OCI-LY1 (cell line): ENCODE data around the gene DACH1.

Experiments used
- H2AFZ ChIP-seq: fragments of 200-600 bp; sonication (generic), shearing (Covaris generic); 2 replicates; pipeline ENCODE4 v1.6.0; 2014; ENCODE audit warnings: antibody characterized with exemption, mild to moderate bottlenecking, low read length
- H3F3A ChIP-seq: fragments of 200-600 bp; sonication (generic), shearing (Covaris generic); 2 replicates; pipeline ENCODE4 v1.6.0; 2014; ENCODE audit warnings: mild to moderate bottlenecking, antibody characterized with exemption, low read length, moderate library complexity; ENCODE audit not compliant: insufficient read depth
- H3K27ac ChIP-seq: fragments of 200-600 bp; sonication (generic); 2 replicates; pipeline ENCODE4 v1.5.1; 2014; ENCODE audit warnings: low read length, mixed run types, mild to moderate bottlenecking, low read depth; ENCODE audit not compliant: poor library complexity, severe bottlenecking
- H3K27me3 ChIP-seq: fragments of 200-600 bp; sonication (generic); 2 replicates; pipeline ENCODE4 v1.6.0; 2014; ENCODE audit warnings: antibody characterized with exemption, mild to moderate bottlenecking, low read length, moderate library complexity; ENCODE audit not compliant: insufficient read depth
- H3K36me3 ChIP-seq: fragments of 200-600 bp; sonication (generic); 2 replicates; pipeline ENCODE4 v1.6.1; 2014; ENCODE audit warnings: mild to moderate bottlenecking, antibody characterized with exemption, low read length, moderate library complexity, mixed read lengths; ENCODE audit not compliant: insufficient read depth
- H3K4me1 ChIP-seq: fragments of 200-600 bp; sonication (generic); 2 replicates; pipeline ENCODE4 v1.5.1; 2014; ENCODE audit warnings: mild to moderate bottlenecking, low read length, moderate library complexity; ENCODE audit not compliant: insufficient read depth, severe bottlenecking
- H3K4me2 ChIP-seq: fragments of 200-600 bp; sonication (generic), shearing (Covaris generic); 2 replicates; pipeline ENCODE4 v1.6.1; 2014; ENCODE audit warnings: low read length
- H3K4me3 ChIP-seq: fragments of 200-600 bp; sonication (generic); 2 replicates; pipeline ENCODE4 v1.5.1; 2014; ENCODE audit warnings: low read length, low read depth, mild to moderate bottlenecking, mixed read lengths; ENCODE audit not compliant: poor library complexity, severe bottlenecking
- H3K79me2 ChIP-seq: fragments of 200-600 bp; shearing (Covaris generic); 2 replicates; pipeline ENCODE4 v1.6.1; 2016; ENCODE audit warnings: mixed run types, low read length, mixed read lengths; ENCODE audit not compliant: insufficient read depth
- H3K9ac ChIP-seq: fragments of 200-600 bp; sonication (generic), shearing (Covaris generic); 2 replicates; pipeline ENCODE4 v1.6.1; 2014; ENCODE audit warnings: mild to moderate bottlenecking, low read length, mixed read lengths
- H3K9me2 ChIP-seq: fragments of 200-600 bp; sonication (generic), shearing (Covaris generic); 2 replicates; pipeline ENCODE4 v1.6.1; 2014; ENCODE audit warnings: low read depth, mild to moderate bottlenecking, low read length, mixed read lengths
- H3K9me3 ChIP-seq: fragments of 200-600 bp; shearing (Covaris generic); 2 replicates; pipeline ENCODE4 v1.6.1; 2014; ENCODE audit warnings: low read length, mixed read lengths
- H4K20me1 ChIP-seq: fragments of 200-600 bp; sonication (generic), shearing (Covaris generic); 2 replicates; pipeline ENCODE4 v1.6.0; 2016; ENCODE audit warnings: mild to moderate bottlenecking, low read length; ENCODE audit not compliant: insufficient read depth
- CTCF ChIP-seq: fragments of 200-600 bp; sonication (generic), shearing (Covaris generic); IDR thresholded peaks from 2 replicates; pipeline ENCODE4 v1.5.1; 2017; ENCODE audit warnings: mild to moderate bottlenecking, antibody characterized with exemption, low read length, moderate library complexity, mixed read lengths
- EZH2 ChIP-seq: fragments of 200-600 bp; sonication (generic), shearing (Covaris generic); IDR thresholded peaks from 2 replicates; pipeline ENCODE4 v1.8.0; 2017; ENCODE audit warnings: borderline replicate concordance, mixed run types, mild to moderate bottlenecking, antibody characterized with exemption, low read length, moderate library complexity, mixed read lengths

Gene DACH1

DNA sequence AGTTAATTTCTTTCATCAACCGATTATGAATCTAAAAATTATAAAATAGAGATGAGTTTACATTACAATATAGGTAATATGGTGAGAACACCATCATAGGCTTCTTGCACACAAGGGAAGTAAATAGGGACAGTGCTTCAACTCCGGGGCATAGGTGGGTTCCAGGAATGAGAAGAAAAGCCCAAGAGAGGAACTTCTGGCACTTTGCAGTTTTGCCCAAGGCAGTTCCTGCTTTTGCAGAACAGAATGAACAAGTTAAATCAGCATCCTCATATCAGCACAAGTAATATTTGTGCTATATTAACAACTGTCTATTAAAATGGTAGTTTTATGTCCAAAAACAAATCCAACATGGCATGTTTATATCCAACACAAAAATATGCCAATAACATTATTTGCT lies 60.1 kb downstream of the DACH1 start:
- no peaks in the 10 kb centered on the region for H3K36me3 ChIP-seq
- H3K9ac ChIP-seq: no peak overlapping the region
- H3K4me3 ChIP-seq: no peak overlapping the region
- no peak overlapping the region for H3K27ac ChIP-seq
- no peak overlapping the region for H2AFZ ChIP-seq
- no peaks in the 10 kb centered on the region for H3K9me3 ChIP-seq
- H3F3A ChIP-seq: no peaks in the 10 kb centered on the region
- H3K4me1 ChIP-seq: no peaks in the 10 kb centered on the region
- H3K79me2 ChIP-seq: no peaks in the 10 kb centered on the region
- no peak for TF ChIP-seq EZH2
- TF ChIP-seq CTCF: no peak
- H3K9me2 ChIP-seq: no peaks in the 10 kb centered on the region
- H3K27me3 ChIP-seq: no peaks in the 10 kb centered on the region
- H4K20me1 ChIP-seq: no peaks in the 10 kb centered on the region
- H3K4me2 ChIP-seq: no peak overlapping the region

DNA sequence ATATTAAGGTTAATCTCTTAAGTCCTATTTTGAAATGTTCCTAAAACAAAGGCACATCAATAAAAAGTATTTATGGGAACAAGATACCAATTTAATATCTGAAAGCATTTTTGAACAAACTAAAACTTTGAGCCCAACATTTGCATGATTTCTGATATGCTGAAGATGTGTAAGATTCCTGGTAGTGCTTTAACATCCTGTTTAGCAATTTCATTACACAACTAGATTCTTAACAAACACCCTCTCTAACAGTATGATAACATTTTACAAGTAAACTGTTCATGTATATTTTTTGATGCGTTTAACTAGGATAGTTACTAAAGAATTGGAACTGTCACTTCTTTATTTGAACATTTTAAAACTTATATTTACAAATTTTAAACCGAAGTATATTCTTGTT lies 63.9 kb downstream of the DACH1 start:
- Histone ChIP-seq H3K79me2 (no peaks in the 10 kb centered on the region), H3F3A (no peaks in the 10 kb centered on the region), H3K9me2 (no peaks in the 10 kb centered on the region), H3K4me2 (no peak overlapping the region), H4K20me1 (no peaks in the 10 kb centered on the region), H3K36me3 (no peaks in the 10 kb centered on the region), H3K9me3 (no peaks in the 10 kb centered on the region), H3K27me3 (no peaks in the 10 kb centered on the region), H3K9ac (no peak overlapping the region), H3K27ac (no peak overlapping the region), H2AFZ (no peak overlapping the region), H3K4me1 (no peaks in the 10 kb centered on the region), H3K4me3 (no peak overlapping the region)
- TF ChIP-seq EZH2: no peak
- no peak for TF ChIP-seq CTCF

GRCh38 chr13:71801781-71802180 lies 65.2 kb downstream of the DACH1 start:
- no peak overlapping the region for H3K9ac ChIP-seq
- no peak overlapping the region for H3K4me2 ChIP-seq
- no peaks in the 10 kb centered on the region for H3K4me1 ChIP-seq
- H3K27me3 ChIP-seq: no peaks in the 10 kb centered on the region
- H2AFZ ChIP-seq: no peak overlapping the region
- no peaks in the 10 kb centered on the region for H3F3A ChIP-seq
- H3K4me3 ChIP-seq: no peak overlapping the region
- no peaks in the 10 kb centered on the region for H3K9me2 ChIP-seq
- TF ChIP-seq CTCF: no peak
- TF ChIP-seq EZH2: no peak
- no peak overlapping the region for H3K27ac ChIP-seq
- H3K9me3 ChIP-seq: no peaks in the 10 kb centered on the region
- H3K79me2 ChIP-seq: no peaks in the 10 kb centered on the region
- H3K36me3 ChIP-seq: no peaks in the 10 kb centered on the region
- H4K20me1 ChIP-seq: no peaks in the 10 kb centered on the region
